ENCODE data around the gene BRCA2. TPM values are rescaled to one million over a fixed set of nuclear protein-coding genes. Genes with fewer than 3 reads are reported as not detected.

BRCA2 gene
- total and polyA plus RNA-seq, 3 donors from 2014 or later: 4.9 to 19.4 (median 13.6) TPM

- no peak overlapping the region for H3K27ac ChIP-seq
- 88 to 98% methylated on average over 5 of the region's 5 CpGs for WGBS, 2 donors
- no peaks in the 10 kb centered on the region for H3K27me3 ChIP-seq
- TF ChIP-seq CTCF (IDR thresholded peaks at IDR 0.05) (no peak), POLR2A (IDR thresholded peaks at IDR 0.05) (no peak)
- no peak overlapping the region for H3K4me3 ChIP-seq
- peaks cover 7% of the 10 kb centered on the region for H3K4me1 ChIP-seq
- DNase-seq: no peak
- intact Hi-C loops (cut with DNase I; ENCODE audit: low total_unique reads): no loop called here
- no peaks in the 10 kb centered on the region for H3K9me3 ChIP-seq
- no peaks in the 10 kb centered on the region for H3K36me3 ChIP-seq (ENCODE audit: low read depth, missing control alignments)
Measured at GRCh38 chr13:32431361-32431760, 116.1 kb downstream of the BRCA2 start.

DNA sequence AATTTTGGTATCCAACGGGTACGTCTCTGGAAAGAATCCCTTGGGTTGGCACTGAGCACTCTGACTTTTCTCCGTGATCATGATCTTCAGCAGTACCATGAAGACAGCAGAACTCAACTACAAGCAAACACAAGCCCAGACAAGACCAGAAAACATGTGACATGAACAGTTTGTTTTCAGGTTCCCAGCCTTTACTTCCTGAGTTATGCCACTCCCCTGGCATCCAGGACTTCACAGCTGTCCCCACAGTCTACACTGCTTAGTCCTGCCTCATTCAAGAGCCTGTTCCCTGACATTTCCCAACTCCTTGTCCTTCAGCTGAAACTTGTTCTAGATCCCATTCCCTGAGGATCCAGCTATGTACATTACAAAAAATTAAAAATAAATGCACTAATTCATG lies 117.5 kb downstream of the BRCA2 start:
- 81 to 90% methylated on average over 3 of the region's 3 CpGs for WGBS, 2 donors
- H3K4me3 ChIP-seq: no peak overlapping the region
- no peak for DNase-seq
- no peak for TF ChIP-seq CTCF (IDR thresholded peaks at IDR 0.05)
- TF ChIP-seq POLR2A (IDR thresholded peaks at IDR 0.05): no peak
- no peaks in the 10 kb centered on the region for H3K9me3 ChIP-seq
- intact Hi-C loops (cut with DNase I; ENCODE audit: low total_unique reads): no loop called here
- H3K27ac ChIP-seq: no peak overlapping the region
- no peaks in the 10 kb centered on the region for H3K36me3 ChIP-seq (ENCODE audit: low read depth, missing control alignments)
- no peaks in the 10 kb centered on the region for H3K27me3 ChIP-seq
- H3K4me1 ChIP-seq: peaks cover 7% of the 10 kb centered on the region

- no peaks in the 10 kb centered on the region for H3K36me3 ChIP-seq (ENCODE audit: low read depth, missing control alignments)
- TF ChIP-seq POLR2A (IDR thresholded peaks at IDR 0.05) (no peak), CTCF (IDR thresholded peaks at IDR 0.05) (no peak)
- WGBS, 2 donors: 88 to 93% methylated on average over 4 of the region's 4 CpGs
Measured at GRCh38 chr13:32438871-32439270, 123.6 kb downstream of the BRCA2 start.

GRCh38 chr13:32443111-32443510 lies 127.8 kb downstream of the BRCA2 start:
- TF ChIP-seq POLR2A (IDR thresholded peaks at IDR 0.05): no peak
- no peak for TF ChIP-seq CTCF (IDR thresholded peaks at IDR 0.05)
- Histone ChIP-seq H3K9me3 (no peaks in the 10 kb centered on the region), H3K36me3 (ENCODE audit: low read depth, missing control alignments) (no peaks in the 10 kb centered on the region), H3K4me1 (no peaks in the 10 kb centered on the region), H3K27ac (no peak overlapping the region), H3K4me3 (no peak overlapping the region), H3K27me3 (no peaks in the 10 kb centered on the region)
- 68 to 73% methylated on average over 2 of the region's 2 CpGs for WGBS, 2 donors
- peak; percentile 31 for DNase-seq
- intact Hi-C loops (cut with DNase I; ENCODE audit: low total_unique reads): no loop called here

More at GRCh38 chr13:32438871-32439270, 123.6 kb downstream of the BRCA2 start:
- Histone ChIP-seq H3K4me1 (no peaks in the 10 kb centered on the region), H3K9me3 (no peaks in the 10 kb centered on the region), H3K27ac (no peak overlapping the region), H3K4me3 (no peak overlapping the region), H3K27me3 (no peaks in the 10 kb centered on the region)
- intact Hi-C loops (cut with DNase I; ENCODE audit: low total_unique reads): no loop called here
- no peak for DNase-seq

DNA sequence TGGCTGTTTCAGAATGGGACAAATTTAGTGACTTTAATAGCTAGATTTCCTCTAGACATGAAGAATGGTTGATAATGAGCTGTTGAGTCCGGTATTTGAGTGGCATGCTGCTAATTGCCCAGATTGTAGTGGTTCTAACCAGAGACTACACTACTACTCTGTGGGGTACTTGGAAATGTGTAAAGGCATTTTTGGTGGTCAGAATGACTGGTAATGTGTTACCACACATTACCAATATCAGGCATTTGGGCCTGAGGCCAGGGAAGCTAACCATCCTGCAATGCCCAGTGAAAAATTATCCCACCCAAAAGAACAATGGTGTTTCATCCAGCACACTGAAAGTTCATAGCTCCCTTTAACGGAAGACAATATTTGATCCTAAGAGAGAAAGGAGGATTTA lies 130.2 kb downstream of the BRCA2 start:
- H3K27ac ChIP-seq: no peak overlapping the region
- H3K4me1 ChIP-seq: no peaks in the 10 kb centered on the region
- intact Hi-C loops (cut with DNase I; ENCODE audit: low total_unique reads): no loop called here
- WGBS, 2 donors: 95 to 100% methylated on average over 2 of the region's 2 CpGs
- no peaks in the 10 kb centered on the region for H3K9me3 ChIP-seq
- DNase-seq: no peak
- no peaks in the 10 kb centered on the region for H3K27me3 ChIP-seq
- no peak for TF ChIP-seq CTCF (IDR thresholded peaks at IDR 0.05)
- no peak for TF ChIP-seq POLR2A (IDR thresholded peaks at IDR 0.05)
- H3K36me3 ChIP-seq (ENCODE audit: low read depth, missing control alignments): no peaks in the 10 kb centered on the region
- no peak overlapping the region for H3K4me3 ChIP-seq

Data from testis (tissue), 3 donors.